ENCODE measurements around the gene FMOD. TPM values are rescaled to one million over a fixed set of nuclear protein-coding genes. Genes with fewer than 3 reads are reported as not detected.

The FMOD gene
- total RNA-seq, 2 experiments from 2014 or later: not detected

DNA sequence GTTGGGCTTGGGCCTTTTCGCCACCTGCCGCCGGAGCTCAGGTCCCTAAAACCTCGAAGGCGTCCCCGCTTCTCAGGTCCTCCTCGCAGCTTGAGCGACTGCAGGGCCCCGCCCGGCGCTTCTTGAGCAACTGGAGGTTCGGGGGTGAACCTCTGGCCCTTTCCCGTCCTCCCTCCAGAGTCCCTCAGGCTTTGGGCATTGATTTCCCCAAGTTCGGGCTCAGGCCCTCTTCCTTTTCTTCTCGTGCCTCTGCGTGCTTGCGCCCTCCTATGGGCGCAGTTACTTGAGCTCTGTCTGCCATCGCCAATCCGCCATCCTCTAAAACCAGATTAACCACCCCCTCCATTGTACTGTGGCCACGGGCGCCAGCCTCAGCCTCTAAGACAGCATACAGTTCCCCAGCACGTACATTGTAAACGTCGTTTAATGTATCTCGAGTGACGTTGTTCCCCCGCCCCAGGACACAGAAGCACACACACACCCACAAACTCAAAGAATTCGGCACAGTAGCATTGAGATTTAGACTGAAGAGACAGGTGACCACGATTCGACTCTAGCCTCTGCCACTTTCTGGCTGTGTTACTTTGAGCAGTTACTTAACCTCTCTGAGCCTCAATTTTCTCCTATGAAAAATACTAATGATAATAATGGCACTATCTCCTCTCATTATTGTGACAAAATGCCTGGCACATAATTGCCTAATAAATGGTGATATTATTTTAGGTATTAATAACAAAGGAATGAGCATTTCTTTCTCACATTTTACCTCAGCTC lies 23.1 kb downstream of the FMOD start:
- POLR2A ChIA-PET: interaction anchor here (0.6 to 10.1 kb wide), 14 partner anchors 8 to 987 kb away, joined by 3 to 309 read pairs (median 7); partner anchors contain the start of genes ATP2B4 and BTG2
- peaks cover 42% of the 10 kb centered on the region for H3K4me1 Mint-ChIP-seq
- DNase-seq (peak; percentile 81), ATAC-seq (ENCODE audit: low read depth) (peak; percentile 58)
- H3K27ac Mint-ChIP-seq: peak overlapping the region; percentile 90
- H3K4me3 Mint-ChIP-seq: peak overlapping the region; percentile 74
- H3K9me3 Mint-ChIP-seq: no peaks in the 10 kb centered on the region
- no peaks in the 10 kb centered on the region for H3K36me3 Mint-ChIP-seq
- H3K27me3 Mint-ChIP-seq: peaks cover 3% of the 10 kb centered on the region

DNA sequence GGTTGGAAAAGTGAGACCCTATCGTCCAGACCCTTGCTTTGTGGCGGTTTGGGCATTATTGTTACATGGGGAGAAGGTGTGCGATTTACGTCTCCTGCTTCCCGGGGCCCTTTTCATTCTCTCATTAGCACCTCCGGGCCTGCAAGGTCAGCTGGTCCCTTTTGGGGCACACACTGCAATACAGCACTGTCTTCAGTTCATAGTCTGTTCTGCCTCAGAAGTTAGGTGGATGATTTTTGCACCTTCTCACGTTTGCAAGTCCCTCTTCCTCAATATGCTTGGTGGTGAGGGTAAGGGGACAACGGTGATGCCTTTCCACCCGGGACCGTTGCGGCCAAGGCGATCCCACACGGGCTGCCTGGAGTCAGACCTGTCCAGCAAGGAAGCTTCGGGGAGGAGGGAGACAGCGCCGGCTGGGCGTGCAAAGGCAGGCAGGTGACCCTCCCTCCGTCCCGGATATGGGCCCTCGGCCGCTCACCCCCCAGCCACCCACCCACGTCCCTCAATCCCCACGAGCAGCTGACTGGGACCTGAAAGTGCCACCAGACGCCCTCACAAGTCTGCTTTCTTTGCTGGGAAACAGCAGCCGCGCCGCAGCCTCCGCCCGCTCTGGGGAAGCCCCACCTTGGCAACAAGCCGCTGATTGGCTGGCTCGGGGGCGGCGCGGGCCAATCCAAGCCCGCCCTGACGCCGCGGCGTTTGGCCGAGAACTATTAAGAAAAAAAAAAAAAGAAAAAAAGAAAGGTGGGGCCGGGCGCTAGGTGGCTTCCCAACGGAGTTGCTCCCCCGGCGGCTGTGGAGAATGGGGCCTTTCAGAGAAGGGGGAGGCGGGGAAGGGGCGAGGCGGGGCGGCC lies 23.9 kb downstream of the FMOD start:
- ATAC-seq (ENCODE audit: low read depth) (peak; percentile 86), DNase-seq (peak; percentile 95)
- Mint-ChIP-seq H3K4me3 (peak overlapping the region; percentile 74), H3K9me3 (no peaks in the 10 kb centered on the region), H3K36me3 (no peaks in the 10 kb centered on the region), H3K27me3 (peaks cover 3% of the 10 kb centered on the region), H3K27ac (peak overlapping the region; percentile 90), H3K4me1 (peaks cover 50% of the 10 kb centered on the region)
- POLR2A ChIA-PET: interaction anchor here (0.6 to 10.1 kb wide), 14 partner anchors 9 to 986 kb away, joined by 3 to 309 read pairs (median 7); partner anchors contain the start of genes ATP2B4, BTG2 and LAX1

DNA sequence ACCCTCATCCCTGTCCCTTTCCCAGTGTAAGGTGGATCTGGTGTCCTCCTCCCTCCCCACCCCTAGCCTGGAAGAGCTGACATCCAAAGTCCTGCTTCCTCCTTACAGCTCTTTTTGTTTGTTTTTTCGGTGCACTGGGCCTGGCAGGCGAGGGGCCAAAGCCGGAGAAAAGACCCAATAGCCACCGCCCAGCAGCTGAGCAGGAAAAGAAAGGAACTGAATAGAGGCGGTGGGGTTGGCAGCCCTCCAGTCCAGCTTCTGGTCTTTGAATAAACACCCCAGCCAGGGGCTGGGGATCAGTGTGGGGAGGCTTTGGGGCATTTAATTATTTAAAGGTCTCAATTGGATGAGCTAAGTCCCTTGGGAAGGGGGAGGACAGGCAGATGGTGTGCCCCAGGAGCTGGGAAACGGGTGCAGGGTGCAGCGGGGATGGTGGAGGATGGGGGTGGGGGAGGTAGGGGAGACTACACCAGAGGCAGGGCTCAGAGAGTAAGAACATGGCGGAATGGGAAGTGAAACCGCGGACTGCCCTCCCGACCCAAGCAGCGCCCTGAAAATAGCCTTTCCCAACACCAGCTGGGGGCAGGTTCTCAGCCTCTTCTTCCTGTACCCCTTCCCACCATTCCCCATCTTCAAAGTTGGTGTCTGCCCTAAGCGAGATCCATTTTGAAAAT lies 25.4 kb downstream of the FMOD start:
- Mint-ChIP-seq H3K36me3 (no peaks in the 10 kb centered on the region), H3K9me3 (no peaks in the 10 kb centered on the region)

DNA sequence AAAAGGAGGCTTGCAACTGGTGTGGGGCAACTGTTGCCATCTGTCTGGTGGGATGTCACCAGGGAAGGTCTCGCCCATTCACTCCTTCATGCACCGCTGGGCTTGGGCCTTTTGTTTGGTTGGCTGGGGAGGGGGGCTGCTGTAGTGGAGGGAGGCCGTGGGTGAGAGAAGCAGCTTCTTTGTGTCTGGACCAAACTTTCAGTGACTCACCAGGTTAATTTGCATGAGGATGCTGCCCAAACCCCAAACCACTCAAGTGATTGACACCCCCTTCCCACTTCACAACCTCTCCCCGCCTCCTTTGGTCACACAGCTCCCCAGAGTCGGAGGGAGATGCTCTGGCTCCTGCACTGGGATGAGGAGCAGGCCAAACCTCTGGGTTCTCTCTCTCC lies 25.9 kb downstream of the FMOD start:
- H3K9me3 Mint-ChIP-seq: no peaks in the 10 kb centered on the region
- ATAC-seq (ENCODE audit: low read depth) (peak; percentile 6), DNase-seq (peak; percentile 67)
- H3K36me3 Mint-ChIP-seq: no peaks in the 10 kb centered on the region
- peaks cover 69% of the 10 kb centered on the region for H3K4me1 Mint-ChIP-seq
- H3K27ac Mint-ChIP-seq: peak overlapping the region; percentile 74
- POLR2A ChIA-PET: interaction anchor here (0.8 to 10.1 kb wide), 9 partner anchors 12 to 542 kb away, joined by 3 to 309 read pairs (median 3); partner anchors contain the start of gene BTG2
- peak overlapping the region; percentile 71 for H3K4me3 Mint-ChIP-seq
- peaks cover 3% of the 10 kb centered on the region for H3K27me3 Mint-ChIP-seq

More for the DNA sequence above, 25.4 kb downstream of the FMOD start:
- DNase-seq (no peak), ATAC-seq (ENCODE audit: low read depth) (no peak)
- Mint-ChIP-seq H3K27me3 (peaks cover 3% of the 10 kb centered on the region), H3K4me3 (peak overlapping the region; percentile 71), H3K4me1 (peaks cover 65% of the 10 kb centered on the region), H3K27ac (peak overlapping the region; percentile 74)
- POLR2A ChIA-PET: interaction anchor here (0.8 to 10.1 kb wide), 10 partner anchors 12 to 541 kb away, joined by 3 to 309 read pairs (median 3); partner anchors contain the start of genes BTG2 and LAX1

DNA sequence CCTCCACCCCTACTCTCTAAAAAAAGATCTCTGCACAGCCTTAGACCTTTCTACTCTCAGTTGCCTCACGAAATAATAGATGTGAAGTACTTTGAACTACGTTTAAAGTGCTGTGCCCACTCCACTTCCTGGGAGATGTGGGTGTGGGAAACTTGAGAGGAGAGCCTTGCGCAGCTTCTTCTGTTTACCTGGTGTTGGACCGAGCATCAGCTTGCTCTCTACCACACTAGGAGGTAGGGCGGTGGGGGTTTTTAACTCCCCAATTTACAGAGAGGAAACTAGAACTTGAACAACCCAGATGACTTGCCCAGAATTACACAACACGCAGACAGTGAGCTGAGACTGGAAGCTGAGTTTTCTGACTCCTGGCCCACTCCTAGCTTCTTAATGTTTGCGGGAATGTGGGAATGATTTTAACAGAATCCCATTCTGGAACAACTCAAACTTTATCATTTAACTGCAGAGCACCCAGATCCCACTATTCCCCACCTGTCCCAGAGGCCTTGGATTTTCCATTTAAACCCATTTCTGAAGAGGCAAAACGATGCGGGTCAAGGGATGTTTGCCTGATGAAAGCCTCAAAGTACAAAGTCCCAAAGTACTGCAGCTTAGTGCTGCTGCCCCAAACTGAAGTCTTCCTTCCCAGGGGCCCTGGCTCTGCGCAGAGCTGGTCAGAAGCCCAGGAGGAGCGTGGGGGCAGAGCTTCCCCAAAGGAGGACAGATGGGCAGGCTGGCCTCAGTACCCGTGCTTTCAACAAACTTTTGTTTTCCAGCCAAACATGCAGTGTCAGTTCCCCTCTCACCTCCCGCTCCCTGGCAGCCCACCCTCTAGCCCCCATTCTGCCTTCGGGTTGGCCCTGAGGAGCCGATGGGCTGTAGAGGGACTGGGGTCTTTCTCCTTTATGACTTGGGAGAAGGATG lies 26.6 kb downstream of the FMOD start:
- H3K4me3 Mint-ChIP-seq: peak overlapping the region; percentile 71
- H3K4me1 Mint-ChIP-seq: peaks cover 72% of the 10 kb centered on the region
- no peaks in the 10 kb centered on the region for H3K36me3 Mint-ChIP-seq
- ATAC-seq (ENCODE audit: low read depth) (no peak), DNase-seq (no peak)
- H3K27ac Mint-ChIP-seq: peak overlapping the region; percentile 74
- no peaks in the 10 kb centered on the region for H3K9me3 Mint-ChIP-seq
- H3K27me3 Mint-ChIP-seq: peaks cover 3% of the 10 kb centered on the region
- POLR2A ChIA-PET: interaction anchor here (0.6 to 10.1 kb wide), 8 partner anchors 15 to 441 kb away, joined by 3 to 309 read pairs (median 3); partner anchors contain the start of genes BTG2 and LAX1

DNA sequence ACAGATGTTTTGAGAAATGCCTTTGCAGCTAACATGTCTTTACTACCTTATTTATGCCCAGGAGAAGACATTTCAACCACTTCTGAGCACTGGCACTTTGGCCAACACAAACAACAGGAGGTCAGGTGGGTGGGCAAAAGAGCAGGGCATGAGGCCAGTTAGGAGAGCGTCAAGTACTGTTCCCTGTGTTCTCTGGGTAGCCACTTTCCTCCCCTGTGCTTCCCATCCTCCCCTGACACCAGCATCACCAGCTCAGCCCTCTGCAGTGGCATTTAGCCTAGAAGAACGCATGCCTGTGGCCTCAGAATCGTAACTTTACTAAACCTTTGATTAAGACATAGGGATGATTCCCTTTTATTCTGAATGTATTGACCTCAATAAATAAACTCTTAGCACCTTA lies 27.3 kb downstream of the FMOD start:
- no peak for DNase-seq
- peak overlapping the region; percentile 59 for H3K27ac Mint-ChIP-seq
- POLR2A ChIA-PET: interaction anchor here (1.0 to 10.1 kb wide), 4 partner anchors 14 to 51 kb away, joined by 3 to 309 read pairs (median 104); partner anchors contain the start of gene BTG2
- H3K4me3 Mint-ChIP-seq: peak overlapping the region; percentile 64
- H3K36me3 Mint-ChIP-seq: no peaks in the 10 kb centered on the region
- peaks cover 2% of the 10 kb centered on the region for H3K27me3 Mint-ChIP-seq
- ATAC-seq (ENCODE audit: low read depth): no peak
- peaks cover 71% of the 10 kb centered on the region for H3K4me1 Mint-ChIP-seq
- H3K9me3 Mint-ChIP-seq: no peaks in the 10 kb centered on the region

DNA sequence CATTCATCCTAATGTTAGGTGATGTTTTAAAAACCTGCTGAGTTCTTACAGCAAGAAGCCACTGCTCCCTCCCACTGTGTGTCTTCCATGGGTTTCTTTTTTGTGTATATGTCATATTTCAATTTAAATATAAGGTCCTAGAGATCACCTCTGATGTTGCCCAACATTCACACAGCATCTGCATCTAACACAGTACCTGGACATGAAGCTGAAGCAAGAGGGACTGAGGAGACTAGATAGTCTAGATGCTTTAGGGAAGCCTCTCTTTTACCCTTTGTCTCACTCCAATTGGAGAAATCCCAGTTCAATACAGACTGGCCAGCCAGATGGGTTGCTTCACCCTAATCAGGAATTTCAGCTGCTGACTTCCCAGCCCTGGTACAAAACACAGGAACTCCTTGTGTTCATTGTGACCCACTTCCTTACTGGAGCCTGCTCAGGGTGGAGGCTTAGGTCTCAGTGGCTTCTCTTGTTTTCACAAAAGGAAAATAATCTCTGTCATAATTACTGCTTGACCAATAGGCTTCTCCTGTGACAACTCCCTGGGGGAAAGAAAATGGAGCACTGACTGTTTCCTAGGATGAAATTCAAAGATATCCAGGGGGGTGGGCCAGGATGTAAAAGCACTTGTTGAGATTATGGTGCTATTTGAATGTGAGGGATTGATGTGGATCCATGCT lies 28.3 kb downstream of the FMOD start:
- peak overlapping the region; percentile 82 for H3K27ac Mint-ChIP-seq
- H3K4me1 Mint-ChIP-seq: peaks cover 69% of the 10 kb centered on the region
- POLR2A ChIA-PET: interaction anchor here (1.0 to 10.1 kb wide), 4 partner anchors 13 to 50 kb away, joined by 3 to 309 read pairs (median 104); partner anchors contain the start of gene BTG2
- ATAC-seq (ENCODE audit: low read depth) (no peak), DNase-seq (no peak)
- H3K27me3 Mint-ChIP-seq: peaks cover 4% of the 10 kb centered on the region
- H3K4me3 Mint-ChIP-seq: no peak overlapping the region
- H3K36me3 Mint-ChIP-seq: no peaks in the 10 kb centered on the region
- no peaks in the 10 kb centered on the region for H3K9me3 Mint-ChIP-seq

DNA sequence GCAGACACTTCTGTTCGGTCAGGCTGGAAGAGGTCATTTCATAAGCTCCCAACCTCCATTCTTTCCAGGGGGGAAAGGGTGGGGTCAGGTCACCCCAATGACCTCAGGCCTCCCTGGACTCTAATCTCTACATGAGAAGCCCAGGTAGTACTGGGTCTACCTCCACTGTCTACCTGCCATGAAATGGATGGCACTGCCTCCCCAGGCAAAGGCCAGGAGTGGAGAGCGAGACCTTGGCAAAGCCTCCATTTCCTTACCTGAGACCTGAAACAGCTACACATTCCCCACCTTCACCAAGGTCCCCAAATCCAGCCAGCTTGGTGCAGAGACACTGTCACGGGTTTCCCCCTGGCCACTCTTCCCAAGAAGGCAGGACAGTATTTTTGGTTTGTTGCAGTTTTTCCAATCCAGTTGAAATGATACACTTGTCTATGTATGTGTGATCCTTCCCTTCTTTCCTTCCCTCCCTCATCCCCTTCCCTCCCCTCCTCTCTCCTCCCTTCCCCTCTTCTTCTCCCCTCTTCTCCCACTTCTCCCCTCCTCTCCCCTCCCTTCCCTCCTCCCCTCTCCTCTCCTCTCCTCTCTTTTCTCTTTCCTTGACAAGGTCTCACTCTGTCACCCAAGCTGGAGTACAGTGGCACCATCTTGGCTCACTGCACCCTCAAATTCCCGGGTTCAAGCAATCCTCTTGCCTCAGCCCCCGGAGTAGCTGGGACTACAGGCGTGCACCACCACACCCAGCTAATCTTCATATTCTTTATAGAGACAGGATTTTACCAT lies 29.5 kb downstream of the FMOD start:
- DNase-seq (no peak), ATAC-seq (ENCODE audit: low read depth) (peak; percentile 3)
- H3K36me3 Mint-ChIP-seq: no peaks in the 10 kb centered on the region
- peaks cover 66% of the 10 kb centered on the region for H3K4me1 Mint-ChIP-seq
- POLR2A ChIA-PET: interaction anchor here (1.1 to 10.1 kb wide), 8 partner anchors 12 to 444 kb away, joined by 3 to 309 read pairs (median 6); partner anchors contain the start of genes BTG2 and LAX1
- H3K27ac Mint-ChIP-seq: peak overlapping the region; percentile 87
- peak overlapping the region; percentile 67 for H3K4me3 Mint-ChIP-seq
- H3K9me3 Mint-ChIP-seq: no peaks in the 10 kb centered on the region
- H3K27me3 Mint-ChIP-seq: peaks cover 4% of the 10 kb centered on the region

DNA sequence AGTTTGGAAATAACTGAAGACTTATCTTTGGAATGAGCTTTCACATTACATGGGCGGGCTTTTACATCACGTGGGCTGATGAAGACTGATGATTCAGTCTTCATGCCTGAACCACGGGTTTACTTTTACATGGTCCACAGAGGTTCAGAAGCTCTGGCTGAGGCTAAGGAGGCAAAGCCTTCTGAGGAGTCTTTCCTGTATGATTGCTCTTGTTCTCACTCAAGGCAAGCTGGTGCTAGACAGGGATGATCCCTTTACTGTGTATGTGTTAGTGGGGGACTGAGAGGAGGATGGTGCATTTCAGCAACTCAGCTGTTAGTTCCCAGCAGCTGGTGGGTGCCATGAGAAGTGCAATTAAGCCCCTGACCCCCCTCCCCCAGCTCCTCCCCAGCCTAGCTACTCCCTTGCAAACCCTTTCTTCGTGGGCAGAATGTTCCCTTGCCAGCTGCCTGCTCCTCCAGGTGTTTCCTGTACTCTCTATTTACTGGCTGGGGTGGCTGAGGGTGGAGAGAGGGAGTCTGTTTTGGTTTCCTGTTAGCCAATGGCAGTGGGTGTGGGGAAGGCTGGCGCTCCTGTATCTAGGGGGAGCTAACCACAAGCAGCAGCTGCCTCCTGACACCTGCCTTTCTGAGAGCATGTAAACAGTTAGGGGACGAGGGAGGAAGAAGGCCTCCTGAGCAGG lies 30.2 kb downstream of the FMOD start:
- ATAC-seq (ENCODE audit: low read depth): peak; percentile 81
- peak; percentile 69 for DNase-seq
- Mint-ChIP-seq H3K9me3 (no peaks in the 10 kb centered on the region), H3K27ac (peak overlapping the region; percentile 87), H3K4me1 (peaks cover 62% of the 10 kb centered on the region), H3K4me3 (peak overlapping the region; percentile 67), H3K36me3 (no peaks in the 10 kb centered on the region), H3K27me3 (peaks cover 4% of the 10 kb centered on the region)
- POLR2A ChIA-PET: interaction anchor here (1.1 to 10.1 kb wide), 8 partner anchors 12 to 444 kb away, joined by 3 to 309 read pairs (median 6); partner anchors contain the start of genes BTG2 and LAX1

DNA sequence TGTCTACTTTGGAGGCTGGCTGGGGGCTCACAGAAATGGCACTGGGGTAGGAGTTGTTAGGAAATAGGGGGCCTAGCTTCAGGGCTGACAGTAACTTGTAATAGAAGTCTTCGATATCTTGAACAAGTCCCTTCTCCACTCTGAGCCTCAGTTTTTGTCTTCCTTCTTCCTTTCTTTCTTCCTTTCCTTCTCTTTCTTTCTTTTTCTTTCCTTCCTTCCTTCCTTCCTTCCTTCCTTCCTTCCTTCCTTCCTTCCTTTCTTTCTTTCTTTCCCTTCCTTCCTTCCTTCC lies 32.7 kb downstream of the FMOD start:
- Mint-ChIP-seq H3K4me3 (no peak overlapping the region), H3K27ac (no peak overlapping the region), H3K4me1 (peaks cover 45% of the 10 kb centered on the region), H3K36me3 (peaks cover 11% of the 10 kb centered on the region), H3K27me3 (peaks cover 4% of the 10 kb centered on the region), H3K9me3 (no peaks in the 10 kb centered on the region)
- POLR2A ChIA-PET: interaction anchor here (2.4 to 2.8 kb wide), 2 partner anchors 9 to 12 kb away, joined by 8 to 27 read pairs; partner anchors contain the start of gene BTG2
- DNase-seq (no peak), ATAC-seq (ENCODE audit: low read depth) (no peak)

Measured in activated naive CD8-positive, alpha-beta T cell treated with anti-CD3 and anti-CD28 coated beads, Interleukin-2, amount 10 ng/mL, durations not matched to agents 7 days and 5 days (primary cell).